ENCODE measurements around the gene OGA. TPM values are rescaled to one million over a fixed set of nuclear protein-coding genes. Genes with fewer than 3 reads are reported as not detected.

The OGA gene
- total RNA-seq, 1 donor from 2014 or later: 96.4 TPM

GRCh38 chr10:101752241-101752640 is 66.0 kb downstream of the OGA start:
- TF ChIP-seq CTCF (IDR thresholded peaks at IDR 0.05; ENCODE audit: insufficient read depth, low read length, severe bottlenecking): no peak
- Histone ChIP-seq H3K36me3 (ENCODE audit: control insufficient read depth, insufficient read depth, low read length) (no peaks in the 10 kb centered on the region), H3K27me3 (ENCODE audit: control insufficient read depth, insufficient read depth, low read length) (peaks cover 9% of the 10 kb centered on the region), H3K4me3 (ENCODE audit: low read depth, low read length) (no peak overlapping the region)
- FAIRE-seq (no peak), DNase-seq (ENCODE audit: low read depth) (no peak)

GRCh38 chr10:101749047-101750016 is 68.9 kb downstream of the OGA start:
- no peak for TF ChIP-seq CTCF (IDR thresholded peaks at IDR 0.05; ENCODE audit: insufficient read depth, low read length, severe bottlenecking)
- DNase-seq (ENCODE audit: low read depth) (no peak), FAIRE-seq (peak; percentile 28)
- peaks cover 9% of the 10 kb centered on the region for H3K27me3 ChIP-seq (ENCODE audit: control insufficient read depth, insufficient read depth, low read length)
- no peak overlapping the region for H3K4me3 ChIP-seq (ENCODE audit: low read depth, low read length)
- no peaks in the 10 kb centered on the region for H3K36me3 ChIP-seq (ENCODE audit: control insufficient read depth, insufficient read depth, low read length)

- Histone ChIP-seq H3K4me3 (ENCODE audit: low read depth, low read length) (no peak overlapping the region), H3K36me3 (ENCODE audit: control insufficient read depth, insufficient read depth, low read length) (no peaks in the 10 kb centered on the region), H3K27me3 (ENCODE audit: control insufficient read depth, insufficient read depth, low read length) (peaks cover 10% of the 10 kb centered on the region)
- no peak for FAIRE-seq
- DNase-seq (ENCODE audit: low read depth): no peak
- TF ChIP-seq CTCF (IDR thresholded peaks at IDR 0.05; ENCODE audit: insufficient read depth, low read length, severe bottlenecking): no peak
Measured at GRCh38 chr10:101748496-101748895, 69.7 kb downstream of the OGA start.

- DNase-seq (ENCODE audit: low read depth) (no peak), FAIRE-seq (no peak)
- Histone ChIP-seq H3K36me3 (ENCODE audit: control insufficient read depth, insufficient read depth, low read length) (no peaks in the 10 kb centered on the region), H3K4me3 (ENCODE audit: low read depth, low read length) (no peak overlapping the region), H3K27me3 (ENCODE audit: control insufficient read depth, insufficient read depth, low read length) (peaks cover 5% of the 10 kb centered on the region)
- TF ChIP-seq CTCF (IDR thresholded peaks at IDR 0.05; ENCODE audit: insufficient read depth, low read length, severe bottlenecking): no peak
Measured at GRCh38 chr10:101745074-101745696, 73.1 kb downstream of the OGA start.

GRCh38 chr10:101744267-101744666 is 74.0 kb downstream of the OGA start:
- FAIRE-seq: no peak
- TF ChIP-seq CTCF (IDR thresholded peaks at IDR 0.05; ENCODE audit: insufficient read depth, low read length, severe bottlenecking): no peak
- DNase-seq (ENCODE audit: low read depth): no peak
- Histone ChIP-seq H3K36me3 (ENCODE audit: control insufficient read depth, insufficient read depth, low read length) (no peaks in the 10 kb centered on the region), H3K4me3 (ENCODE audit: low read depth, low read length) (no peak overlapping the region), H3K27me3 (ENCODE audit: control insufficient read depth, insufficient read depth, low read length) (peaks cover 5% of the 10 kb centered on the region)
